Stomach (tissue), 4 donors: Measurements from ENCODE around the gene MUC5B.

Experiments
- POLR2A ChIP-seq, 4 donors: fragments of 450-650 bp; IDR thresholded peaks; one replicate each; pipeline ENCODE4 v1.6.1; 2016; ENCODE audit warnings: antibody characterized with exemption in 4 of 4, control low read depth in 2 of 4, mild to moderate bottlenecking in 1 of 4, moderate library complexity in 1 of 4
- POLR2AphosphoS5 ChIP-seq, 3 donors: sonication (generic); formaldehyde crosslinking; IDR thresholded peaks; one replicate each; pipeline ENCODE4 v1.6.1; 2016; ENCODE audit warnings: antibody characterized with exemption in 3 of 3
- TF ChIP-seq, protein P1 (sequence below), 7 experiments: fragments of 450-650 bp in 4 of 7; fragments of 200-600 bp in 3 of 7; sonication (generic) in 3 of 7; IDR thresholded peaks; one replicate each; pipeline ENCODE4 v1.5.1; 2016 to 2019; ENCODE audit warnings: antibody characterized with exemption in 7 of 7, control low read depth in 2 of 7, mild to moderate bottlenecking in 1 of 7

DNA sequence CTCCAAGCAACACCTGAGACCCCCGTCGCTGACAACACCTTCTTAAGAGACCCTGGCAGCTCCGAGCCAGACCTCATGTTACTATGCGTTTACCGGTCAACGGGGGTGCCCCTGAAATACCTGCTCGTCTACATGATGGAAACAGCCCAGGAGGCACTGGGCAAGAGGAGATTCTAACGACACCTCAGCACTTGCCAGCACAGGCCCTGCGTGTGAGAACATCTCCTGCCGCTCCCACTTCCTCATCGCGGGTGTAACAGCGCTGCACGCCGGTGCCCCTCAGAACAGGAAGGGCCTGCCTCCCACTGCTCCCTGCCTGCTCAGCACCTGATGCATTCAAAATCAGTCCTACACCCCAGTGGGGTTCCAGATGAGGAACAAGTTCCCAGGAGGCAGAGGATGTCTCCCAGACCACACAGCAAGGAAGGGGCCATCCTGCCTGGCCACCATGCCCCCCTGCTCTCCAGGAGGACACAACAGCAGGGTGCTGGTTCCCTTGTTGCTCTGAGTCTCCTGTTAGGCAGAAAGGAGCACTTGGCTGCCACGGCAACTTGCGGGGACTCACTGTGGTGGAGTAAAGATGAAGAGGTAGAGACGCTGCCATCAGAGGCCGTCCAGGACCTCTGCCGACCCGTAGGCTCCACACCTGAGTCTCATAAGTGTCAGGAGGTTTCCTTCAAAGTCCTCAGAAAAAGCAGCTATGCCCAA, 84.5 kb downstream of the MUC5B start:
- TF ChIP-seq, protein P1, sequence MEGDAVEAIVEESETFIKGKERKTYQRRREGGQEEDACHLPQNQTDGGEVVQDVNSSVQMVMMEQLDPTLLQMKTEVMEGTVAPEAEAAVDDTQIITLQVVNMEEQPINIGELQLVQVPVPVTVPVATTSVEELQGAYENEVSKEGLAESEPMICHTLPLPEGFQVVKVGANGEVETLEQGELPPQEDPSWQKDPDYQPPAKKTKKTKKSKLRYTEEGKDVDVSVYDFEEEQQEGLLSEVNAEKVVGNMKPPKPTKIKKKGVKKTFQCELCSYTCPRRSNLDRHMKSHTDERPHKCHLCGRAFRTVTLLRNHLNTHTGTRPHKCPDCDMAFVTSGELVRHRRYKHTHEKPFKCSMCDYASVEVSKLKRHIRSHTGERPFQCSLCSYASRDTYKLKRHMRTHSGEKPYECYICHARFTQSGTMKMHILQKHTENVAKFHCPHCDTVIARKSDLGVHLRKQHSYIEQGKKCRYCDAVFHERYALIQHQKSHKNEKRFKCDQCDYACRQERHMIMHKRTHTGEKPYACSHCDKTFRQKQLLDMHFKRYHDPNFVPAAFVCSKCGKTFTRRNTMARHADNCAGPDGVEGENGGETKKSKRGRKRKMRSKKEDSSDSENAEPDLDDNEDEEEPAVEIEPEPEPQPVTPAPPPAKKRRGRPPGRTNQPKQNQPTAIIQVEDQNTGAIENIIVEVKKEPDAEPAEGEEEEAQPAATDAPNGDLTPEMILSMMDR (IDR thresholded peaks at IDR 0.05) = no peak
- TF ChIP-seq POLR2AphosphoS5 (IDR thresholded peaks at IDR 0.05) = no peak
- no peak for TF ChIP-seq POLR2A (IDR thresholded peaks at IDR 0.05)
